GM10847 (cell line): ENCODE results near the gene MXD1.
A peak's percentile ranks its signal among the peaks of the same experiment; 100 is the strongest.

ENCODE experiments used
- POLR2A ChIP-seq: IDR thresholded peaks from 2 replicates; pipeline ENCODE4 v1.6.1; 2011; ENCODE audit not compliant: insufficient read length; ENCODE audit errors: extremely low read depth

Gene MXD1

GRCh38 chr2:69914950-69915945 lies at the start of gene MXD1:
MXD1 (plus strand) TSS chr2:69915109; CDS start chr2:69915331, 222 bp downstream.
- TF ChIP-seq POLR2A, result peak; percentile 73

GRCh38 chr2:69888451-69888850 lies 26.5 kb upstream of the MXD1 start:
- TF ChIP-seq POLR2A, result no peak

DNA sequence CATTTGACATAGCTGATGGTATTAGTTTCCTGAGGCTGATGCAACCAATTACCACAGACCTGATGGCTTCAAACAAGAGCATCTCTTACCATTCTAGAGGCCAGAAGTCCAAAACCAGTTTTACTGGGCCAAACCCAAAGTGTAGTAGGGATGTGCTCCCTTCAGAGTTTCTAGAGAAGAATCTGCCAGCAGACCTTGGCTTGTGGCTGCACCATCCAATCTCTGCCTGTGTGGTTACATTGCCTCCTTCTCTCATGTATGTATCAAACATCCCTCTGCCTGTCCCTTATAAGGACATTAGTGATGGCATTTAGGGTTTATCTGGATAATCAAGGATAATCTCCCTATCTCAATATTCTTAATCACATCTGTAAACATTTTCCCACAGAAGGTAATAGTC lies 25.6 kb upstream of the MXD1 start:
- no peak for TF ChIP-seq POLR2A

- no peak for TF ChIP-seq POLR2A
Measured at GRCh38 chr2:69890881-69891280, 24.0 kb upstream of the MXD1 start.

- TF ChIP-seq POLR2A, result peak; percentile 48
Measured at GRCh38 chr2:69893684-69894551, 21.0 kb upstream of the MXD1 start, which contains the start of gene SNRNP27. SNRNP27 (plus strand) TSS chr2:69893956; CDS start chr2:69893985, 29 bp downstream.

- TF ChIP-seq POLR2A, result no peak
Measured at GRCh38 chr2:69902213-69902922, 12.5 kb upstream of the MXD1 start.

GRCh38 chr2:69907216-69907615 lies 7.7 kb upstream of the MXD1 start:
- TF ChIP-seq POLR2A, result no peak

GRCh38 chr2:69911985-69912563 lies 2.8 kb upstream of the MXD1 start:
- TF ChIP-seq POLR2A, result no peak

- peak; percentile 64 for TF ChIP-seq POLR2A
Measured at GRCh38 chr2:69914164-69914949, 552 bp upstream of the MXD1 start.

DNA sequence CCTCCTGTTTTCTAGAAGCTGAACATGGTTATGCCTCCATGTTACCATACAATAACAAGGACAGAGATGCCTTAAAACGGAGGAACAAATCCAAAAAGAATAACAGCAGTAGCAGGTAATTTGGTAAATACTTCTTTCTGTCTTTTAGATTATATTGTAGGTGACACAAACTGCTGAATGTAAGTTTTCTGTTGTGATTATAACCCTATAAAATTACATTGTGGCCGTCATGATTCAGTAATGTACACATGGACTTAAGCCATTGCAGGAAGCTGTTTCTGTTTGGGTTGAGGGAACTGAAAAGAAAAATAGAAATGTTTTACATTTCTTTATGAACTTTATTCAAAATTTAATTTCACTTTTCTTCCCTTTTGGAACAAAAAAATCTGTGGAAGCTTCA lies 1.2 kb downstream of the MXD1 start:
- no peak for TF ChIP-seq POLR2A

- TF ChIP-seq POLR2A, result no peak
Measured at GRCh38 chr2:69917852-69918251, 2.9 kb downstream of the MXD1 start.

GRCh38 chr2:69918401-69918800 lies 3.5 kb downstream of the MXD1 start:
- no peak for TF ChIP-seq POLR2A

- TF ChIP-seq POLR2A, result no peak
Measured at GRCh38 chr2:69923116-69923515, 8.2 kb downstream of the MXD1 start.
